GM19025 (cell line): ENCODE data around the gene PCYT2.

ENCODE experiments used
- ATAC-seq: cut with Tn5 transposase; IDR thresholded peaks from one replicate; pipeline ENCODE4 v1.9.1; 2021; ENCODE audit warnings: mild to moderate bottlenecking, low read depth, moderate library complexity; ENCODE audit not compliant: unreplicated experiment

Gene PCYT2

GRCh38 chr17:81902023-81902652 lies 9.1 kb downstream of the PCYT2 start, which contains the start of gene NPB:
Gene NPB (plus strand): TSS chr17:81902238. CDS start chr17:81902278, 40 bp downstream.
- ATAC-seq, result no peak

- no peak for ATAC-seq
These were observed 9.8 kb downstream of the PCYT2 start for GRCh38 chr17:81901167-81902022.

GRCh38 chr17:81900181-81900820 lies 10.9 kb downstream of the PCYT2 start:
- no peak for ATAC-seq

- ATAC-seq, result no peak
These were observed 11.6 kb downstream of the PCYT2 start for GRCh38 chr17:81899514-81900166.

GRCh38 chr17:81898885-81899284 lies 12.3 kb downstream of the PCYT2 start:
- ATAC-seq, result no peak

- ATAC-seq, result no peak
These were observed 13.0 kb downstream of the PCYT2 start for GRCh38 chr17:81898029-81898866.

- ATAC-seq, result no peak
These were observed 15.8 kb downstream of the PCYT2 start for GRCh38 chr17:81895400-81895799.

GRCh38 chr17:81891303-81891552 lies 20.0 kb downstream of the PCYT2 start:
- ATAC-seq, result no peak

- ATAC-seq, result peak; percentile 13
These were observed 20.5 kb downstream of the PCYT2 start for GRCh38 chr17:81890447-81891302.

GRCh38 chr17:81889602-81890001 lies 21.6 kb downstream of the PCYT2 start:
- ATAC-seq, result no peak

- no peak for ATAC-seq
These were observed 22.1 kb downstream of the PCYT2 start for GRCh38 chr17:81888988-81889595.

GRCh38 chr17:81888105-81888987 lies 22.9 kb downstream of the PCYT2 start:
- ATAC-seq, result no peak

GRCh38 chr17:81885869-81886548 lies 25.2 kb downstream of the PCYT2 start:
- no peak for ATAC-seq

GRCh38 chr17:81885454-81885853 lies 25.7 kb downstream of the PCYT2 start:
- no peak for ATAC-seq

- no peak for ATAC-seq
These were observed 26.2 kb downstream of the PCYT2 start for GRCh38 chr17:81884968-81885367.

- ATAC-seq, result no peak
These were observed 26.7 kb downstream of the PCYT2 start for GRCh38 chr17:81884520-81884919.

- ATAC-seq, result no peak
These were observed 32.1 kb downstream of the PCYT2 start for GRCh38 chr17:81879121-81879520.
